Stimulated activated CD8-positive, alpha-beta memory T cell treated with anti-CD3 and anti-CD28 coated beads, Interleukin-4, amount 100 ng/mL, for 4 hours (primary cell): ENCODE measurements around the gene TMEM255B.
"Not testable (repeated sequence)": the region's sequence is repeated elsewhere in the genome, so short reads cannot be mapped to it uniquely, and the experiment has no call there.

Experiments used
- DNase-seq, 2 donors: peaks; one replicate each; pipeline ENCODE4 v3.0.0-alpha.2; 2020; ENCODE audit warnings: low read depth in 2 of 2, low spot score in 1 of 2

The TMEM255B gene

DNA sequence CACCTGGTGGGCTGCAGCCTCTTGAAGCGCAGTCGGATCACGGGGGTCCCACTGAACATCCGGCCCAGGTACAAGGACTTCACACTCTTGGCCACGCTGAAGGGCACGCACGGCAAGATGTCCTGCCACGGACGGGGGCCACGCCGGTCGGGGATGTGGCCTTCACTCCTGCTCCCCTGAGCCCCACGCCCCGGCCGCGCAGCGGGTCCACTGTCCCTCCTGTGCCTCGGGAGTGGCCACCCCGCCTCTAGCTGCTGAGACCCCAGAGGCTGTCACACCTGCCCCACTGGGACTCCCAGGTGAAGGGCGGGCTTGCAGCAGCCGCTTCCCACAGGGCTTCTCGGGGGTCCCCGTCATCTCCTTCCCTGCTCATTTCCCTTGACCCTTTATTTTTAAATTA lies 73.6 kb downstream of the TMEM255B start:
- no peak for DNase-seq

DNA sequence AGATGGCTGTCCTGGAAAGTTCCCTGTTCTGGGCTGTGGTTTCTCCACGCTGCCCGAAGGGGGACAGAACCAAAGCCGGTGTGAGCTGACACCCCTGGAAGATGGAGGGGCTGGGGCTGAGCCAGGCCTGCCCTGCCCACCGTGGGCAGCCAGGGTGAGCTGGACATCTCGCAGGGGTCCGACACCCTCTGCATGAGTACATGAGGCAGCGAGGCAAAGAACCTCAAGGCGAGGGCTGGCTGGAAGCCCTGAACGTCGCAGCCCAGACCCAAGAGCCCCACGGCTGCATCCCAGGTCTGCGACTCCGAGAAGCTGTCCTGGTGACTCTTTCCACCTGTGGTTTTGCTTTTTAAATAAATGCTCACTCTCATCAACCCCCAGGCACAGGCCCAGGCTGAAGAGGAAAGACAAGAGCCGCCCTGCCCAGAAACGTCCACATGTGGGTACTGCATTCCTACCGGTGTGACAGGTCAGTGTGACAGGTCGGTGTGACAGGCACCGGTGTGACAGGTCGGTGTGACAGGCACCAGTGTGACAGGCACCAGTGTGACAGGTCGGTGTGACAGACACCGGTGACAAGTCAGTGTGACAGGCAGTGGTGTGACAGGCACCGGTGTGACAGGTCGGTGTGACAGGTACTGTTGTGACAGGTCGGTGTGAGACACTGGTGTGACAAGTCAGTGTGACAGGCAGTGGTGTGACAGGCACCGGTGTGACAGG lies 74.2 kb downstream of the TMEM255B start:
- DNase-seq, result no peak

DNA sequence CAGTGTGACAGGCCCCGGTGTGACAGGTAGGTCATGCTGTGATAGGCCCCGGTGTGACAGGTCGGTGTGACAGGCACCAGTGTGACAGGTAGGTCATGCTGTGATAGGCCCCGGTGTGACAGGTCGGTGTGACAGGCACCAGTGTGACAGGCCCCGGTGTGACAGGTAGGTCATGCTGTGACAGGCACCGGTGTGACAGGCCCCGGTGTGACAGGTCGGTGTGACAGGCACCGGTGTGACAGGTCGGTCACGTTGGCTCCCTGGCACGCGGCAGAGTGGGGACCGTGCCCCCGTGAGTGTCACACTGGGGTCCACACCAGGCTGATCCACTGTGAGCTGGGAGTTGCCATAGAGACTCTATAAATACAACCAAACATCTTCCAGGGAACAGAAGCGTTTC lies 75.0 kb downstream of the TMEM255B start:
- not testable (repeated sequence) for DNase-seq

DNA sequence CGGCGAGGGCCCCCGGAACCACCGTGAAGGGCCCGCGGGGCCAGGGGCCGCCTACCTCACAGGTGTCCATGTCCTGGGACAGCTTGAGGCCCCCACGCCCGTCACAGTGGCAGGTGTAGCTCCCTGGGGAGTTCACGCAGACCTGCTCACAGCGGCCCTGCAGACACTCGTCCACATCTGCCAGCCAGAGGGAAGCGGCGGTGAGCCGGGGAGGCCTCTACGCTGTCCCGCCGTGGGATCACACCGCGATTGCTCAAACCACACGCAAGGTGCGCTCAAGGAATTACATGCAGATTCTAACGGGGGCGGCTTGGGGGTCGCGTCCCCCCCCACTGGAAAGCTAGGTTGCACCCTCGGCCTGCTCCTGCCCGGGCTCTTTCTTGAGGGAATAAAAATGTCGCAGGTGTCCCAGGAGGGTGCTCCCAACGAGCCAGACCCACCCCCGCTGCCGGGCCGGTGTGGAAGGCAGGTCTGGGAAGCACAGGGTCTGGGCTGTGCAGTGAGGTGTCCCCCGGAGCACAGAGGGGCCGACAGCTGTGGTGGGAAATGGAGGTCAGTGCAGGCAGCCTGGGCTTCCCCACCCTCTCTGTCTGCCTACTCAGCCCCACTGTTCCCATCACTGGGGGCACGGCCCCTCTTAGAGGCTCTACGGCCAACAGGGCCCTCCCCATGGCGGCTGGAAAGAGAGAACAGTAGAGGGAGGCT lies 75.6 kb downstream of the TMEM255B start:
- DNase-seq, result no peak

DNA sequence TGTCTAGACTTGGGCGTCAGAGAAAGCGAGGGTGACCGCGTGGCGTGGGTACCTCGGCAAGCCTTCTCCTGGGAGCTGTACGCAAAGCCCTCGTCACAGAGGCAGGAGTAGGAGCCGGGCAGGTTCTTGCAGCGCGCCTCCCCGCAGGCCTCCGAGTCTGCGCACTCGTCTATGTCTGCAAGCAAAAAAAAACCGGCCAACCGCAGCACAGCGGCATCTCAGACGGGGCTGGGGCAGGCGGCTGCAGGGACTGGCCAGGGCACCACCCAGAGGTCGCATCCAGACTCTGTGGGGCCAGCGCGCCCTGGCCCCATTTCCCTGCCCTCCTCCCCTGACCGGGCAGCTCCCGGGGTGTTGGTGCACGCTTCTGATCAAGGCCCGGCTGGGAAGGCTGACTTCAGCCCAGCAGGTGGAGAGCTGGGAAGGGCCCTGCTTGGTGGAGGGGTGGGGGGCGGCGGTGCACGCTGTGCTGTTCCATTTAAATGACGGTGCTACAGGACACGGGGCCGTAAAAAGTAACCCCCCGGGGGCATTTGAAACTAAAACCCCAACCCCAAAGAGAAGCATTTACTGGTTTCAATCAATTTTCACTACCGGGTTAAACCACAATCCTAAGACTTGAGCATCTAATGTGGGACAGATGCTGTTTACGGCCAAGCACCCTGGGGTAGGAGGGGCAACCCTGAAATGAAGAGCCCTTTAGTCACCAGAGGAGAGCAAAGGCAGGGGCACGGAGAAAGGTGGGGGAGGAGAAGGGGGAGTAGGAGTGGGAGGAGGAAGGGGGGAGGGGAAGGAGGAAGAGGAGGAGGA lies 76.6 kb downstream of the TMEM255B start:
- DNase-seq, result no peak

DNA sequence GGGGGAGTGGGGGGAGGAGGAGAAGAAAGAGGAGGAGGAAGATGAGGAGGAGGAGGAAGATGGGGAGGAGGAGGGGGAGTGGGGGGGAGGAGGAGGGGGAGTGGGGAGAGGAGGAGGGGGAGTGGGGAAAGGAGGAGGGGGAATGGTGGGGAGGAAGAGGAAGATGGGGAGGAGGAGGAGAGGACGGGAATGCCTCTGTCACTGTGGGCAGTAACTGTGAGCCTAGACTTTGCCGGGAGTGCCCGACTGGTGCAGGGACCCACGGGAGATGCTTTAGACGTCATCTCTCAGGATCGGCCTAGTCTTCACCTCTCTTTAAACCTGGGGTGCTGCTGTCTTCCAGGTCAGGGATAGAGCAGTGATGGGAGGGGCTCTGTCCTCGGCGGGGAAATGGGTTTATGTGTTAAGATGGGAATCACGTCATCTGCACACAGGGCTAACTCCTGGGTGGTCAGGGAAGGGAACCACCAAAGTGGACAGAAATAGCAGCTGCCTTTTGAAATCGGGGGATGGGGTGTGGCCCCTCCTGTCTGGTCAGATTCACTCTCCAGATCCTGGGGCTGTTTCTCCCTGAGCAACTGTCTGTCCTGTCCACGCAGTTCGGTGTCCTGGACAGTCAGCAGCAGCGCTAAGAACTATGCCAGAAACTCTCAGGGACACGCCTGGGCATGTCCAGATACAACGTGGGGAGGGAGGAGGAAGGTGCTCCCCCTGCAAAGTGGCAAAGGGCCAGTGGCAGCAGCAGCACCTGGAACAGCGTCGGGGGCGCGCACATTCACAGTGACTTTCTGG lies 77.9 kb downstream of the TMEM255B start:
- no peak for DNase-seq

DNA sequence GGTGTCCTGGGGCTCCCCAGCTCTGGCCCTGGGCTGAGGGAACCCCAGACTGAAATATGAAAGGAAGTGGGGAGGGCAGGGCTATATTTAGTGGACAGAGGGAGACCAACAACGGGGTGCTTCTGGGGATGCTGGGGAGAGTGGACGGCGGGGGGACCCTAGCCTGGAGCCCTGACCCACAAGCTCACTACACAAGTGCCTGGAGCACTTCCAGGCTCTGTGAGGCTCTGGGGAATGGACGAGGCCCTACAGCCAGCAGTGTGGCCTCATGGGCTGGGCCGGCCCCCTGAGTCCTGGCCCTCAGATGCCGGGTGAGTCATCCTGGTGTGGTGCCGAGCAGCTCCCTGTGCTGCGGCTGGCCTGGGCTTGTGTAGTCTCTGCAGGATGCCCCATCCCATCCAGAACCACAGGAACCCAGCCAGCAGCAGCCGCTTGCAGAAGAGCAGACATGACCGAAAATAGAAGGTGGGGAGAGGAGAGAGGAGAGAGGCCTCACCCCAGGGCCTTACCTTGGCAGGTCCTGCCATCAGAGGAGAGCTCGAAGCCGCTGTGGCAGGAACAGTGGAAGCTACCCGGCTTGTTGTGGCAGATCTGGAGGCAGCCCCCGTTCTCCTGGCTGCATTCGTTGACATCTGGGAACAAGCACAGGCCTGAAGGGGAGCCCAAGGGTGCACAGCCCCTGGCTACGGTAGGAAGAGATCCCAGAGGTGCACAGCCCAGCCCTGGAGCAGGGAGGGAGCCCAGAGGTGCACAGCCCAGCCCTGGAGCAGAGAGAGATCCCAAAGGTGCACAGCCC lies 78.7 kb downstream of the TMEM255B start:
- no peak for DNase-seq

DNA sequence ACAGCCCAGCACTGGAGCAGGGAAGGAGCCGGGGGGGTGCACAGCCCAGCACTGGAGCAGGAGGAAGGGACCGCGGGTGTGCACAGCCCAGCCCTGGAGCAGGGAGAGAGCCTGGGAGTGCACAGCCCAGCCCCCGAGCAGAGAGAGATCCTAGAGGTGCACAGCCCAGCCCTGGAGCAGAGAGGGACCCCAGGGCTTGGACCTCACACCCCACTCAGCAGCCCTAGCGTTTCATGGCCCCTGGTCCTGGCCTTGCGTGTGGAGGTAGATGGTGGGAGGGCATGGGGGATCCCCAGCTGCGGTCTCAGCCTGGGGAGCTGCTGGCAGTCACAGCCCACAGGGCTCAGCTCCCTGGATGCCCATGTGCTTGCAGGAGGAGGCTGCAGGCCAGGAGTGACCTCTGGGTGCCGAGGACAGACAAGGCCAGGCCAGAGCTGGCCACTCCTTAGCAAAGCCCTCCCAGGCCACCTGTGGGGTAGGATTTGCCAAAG lies 79.7 kb downstream of the TMEM255B start:
- DNase-seq, result no peak

DNA sequence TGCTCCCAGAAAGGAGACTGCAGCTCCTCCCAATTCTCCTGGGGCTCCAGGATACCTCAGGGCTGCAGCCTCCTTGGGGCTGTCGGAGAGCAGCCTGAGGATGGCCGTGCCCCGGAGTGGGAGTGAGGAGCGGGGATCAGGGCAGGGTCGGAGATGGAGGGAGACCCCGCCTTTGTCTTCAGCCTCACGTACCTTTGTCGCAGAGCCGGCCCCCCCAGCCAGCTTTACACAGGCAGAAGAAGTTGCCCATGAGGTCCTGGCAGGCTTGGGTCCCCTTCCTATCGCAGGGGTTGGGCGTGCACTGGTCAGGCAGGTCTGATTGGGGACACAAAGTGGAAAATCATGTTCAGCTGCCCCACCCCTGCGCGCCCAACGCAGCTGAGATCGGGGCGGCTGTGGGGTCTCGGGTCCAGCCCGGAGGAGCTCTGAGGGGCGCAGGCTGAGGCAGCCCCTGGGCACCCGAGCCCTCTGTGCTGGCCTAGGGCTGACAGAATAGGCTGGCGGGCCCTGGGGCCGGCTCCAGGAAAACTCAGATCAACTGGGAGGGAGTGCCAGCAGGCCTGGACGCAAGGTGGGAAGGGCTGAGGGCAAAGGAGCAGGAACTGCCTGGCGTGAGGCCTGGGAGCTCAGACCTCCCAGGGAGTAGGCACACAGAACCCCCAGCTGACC lies 80.6 kb downstream of the TMEM255B start:
- DNase-seq, result no peak

DNA sequence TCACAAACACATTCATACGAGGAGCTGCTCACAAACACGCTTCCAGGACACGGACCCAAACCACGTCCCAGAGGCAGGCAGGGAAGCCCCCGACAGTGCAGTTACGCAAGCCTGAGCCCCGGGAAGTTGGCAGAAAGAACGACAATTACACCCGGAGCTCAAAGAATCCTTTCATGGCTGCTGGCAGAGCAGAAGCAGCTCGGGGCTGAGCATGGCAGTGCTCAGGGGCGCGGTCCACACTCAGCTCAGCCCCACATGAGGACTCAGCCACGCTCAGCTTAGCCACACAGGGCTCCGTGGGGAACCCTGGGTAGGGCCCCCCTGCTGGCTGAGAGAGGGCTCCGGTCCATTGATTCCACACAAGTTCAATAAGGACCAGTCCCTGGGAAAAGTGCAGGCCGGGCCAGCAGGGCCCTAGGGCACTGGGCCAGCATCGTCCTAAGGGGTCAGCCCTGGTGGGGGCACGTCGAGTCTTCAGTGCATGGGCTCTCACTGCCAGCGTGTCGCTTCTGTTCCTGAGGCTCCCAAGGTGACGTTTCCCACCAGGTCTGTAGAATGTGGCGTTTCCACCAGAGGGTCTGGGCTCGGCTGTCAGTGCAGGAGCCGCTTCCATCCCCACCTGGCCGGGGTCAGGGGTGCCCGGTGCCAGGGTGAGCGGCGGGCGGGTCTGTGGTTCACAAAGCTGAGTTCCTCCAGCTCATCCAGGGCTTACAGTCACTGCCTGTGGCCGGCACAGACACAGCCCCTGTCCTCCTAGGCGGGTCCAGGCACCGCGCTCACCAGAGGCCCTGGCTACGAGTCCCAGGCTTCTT lies 81.7 kb downstream of the TMEM255B start:
- no peak for DNase-seq

DNA sequence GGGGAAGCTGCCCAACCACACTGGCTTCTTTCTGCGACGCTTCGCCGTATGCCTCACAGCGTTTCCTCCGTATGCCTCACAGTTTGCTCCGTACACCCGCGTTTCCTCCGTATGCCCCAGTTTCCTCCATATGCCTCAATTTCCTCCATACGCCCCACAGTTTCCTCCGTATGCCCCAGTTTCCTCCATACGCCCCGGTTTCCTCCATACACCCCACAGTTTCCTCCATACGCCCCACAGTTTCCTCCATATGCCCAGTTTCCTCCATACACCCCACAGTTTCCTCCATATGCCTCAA lies 82.3 kb downstream of the TMEM255B start:
- DNase-seq, result no peak

DNA sequence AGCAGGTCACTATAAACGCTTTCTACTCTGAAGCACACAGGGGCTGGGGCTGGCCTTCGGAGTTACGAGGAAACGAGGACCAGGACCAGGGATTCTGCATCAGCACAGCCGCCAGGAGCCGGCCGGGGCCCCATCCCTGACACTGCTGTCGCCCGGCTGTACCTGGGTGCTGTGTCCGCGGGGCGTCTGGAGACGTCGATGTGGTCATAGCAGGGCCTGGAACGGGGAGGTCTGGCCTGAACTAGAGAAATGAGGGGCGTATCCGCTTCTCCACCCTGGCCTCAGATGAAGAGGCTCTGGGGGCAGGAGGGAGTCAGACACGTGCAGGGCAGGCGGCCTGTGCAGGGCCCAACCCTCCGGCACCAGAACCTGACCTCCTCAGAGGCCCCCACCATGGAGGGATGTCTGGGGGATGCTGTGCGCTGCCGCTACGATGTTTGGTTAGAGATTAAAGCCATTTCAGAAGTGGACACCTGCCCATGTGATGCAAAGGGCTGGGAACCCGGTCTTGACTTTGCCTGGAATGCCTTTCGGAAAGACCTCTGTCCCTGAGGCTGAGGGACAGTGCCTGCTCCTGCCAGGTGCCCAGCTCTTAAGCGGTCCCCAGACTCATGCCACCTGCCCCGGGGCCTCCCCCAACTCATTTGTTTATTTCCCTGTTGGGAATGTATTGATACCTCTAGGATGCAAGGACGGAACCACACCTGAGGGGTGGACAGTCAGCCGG lies 83.5 kb downstream of the TMEM255B start:
- no peak for DNase-seq

DNA sequence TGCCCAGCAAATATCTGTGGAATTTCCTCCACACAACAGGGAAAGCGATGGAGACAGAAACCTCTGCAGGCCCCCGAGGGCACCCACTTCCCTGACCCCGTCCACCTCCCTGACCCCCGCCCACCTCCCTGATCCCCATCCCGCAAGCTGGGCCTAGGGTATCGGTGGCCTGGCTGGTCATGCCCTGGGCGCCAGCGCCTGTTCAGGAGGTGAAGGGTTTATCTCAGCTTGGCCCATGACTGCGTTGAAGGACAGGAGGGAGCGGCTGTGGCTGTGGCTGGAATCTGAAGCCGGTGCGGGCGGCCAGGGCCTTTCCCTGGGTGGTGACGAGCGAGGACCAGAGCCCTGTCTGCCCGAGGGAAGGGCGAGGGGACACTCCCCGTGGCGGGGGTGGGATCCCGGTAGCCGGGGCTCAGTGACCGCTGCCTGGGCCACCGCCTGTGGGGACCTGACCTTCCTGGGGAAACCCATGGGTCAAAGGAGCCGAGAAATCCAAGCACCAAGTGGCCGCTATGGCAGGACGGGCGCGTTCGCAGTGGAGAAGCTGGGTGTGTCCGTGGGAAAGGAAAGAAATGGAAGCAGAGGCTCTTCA lies 84.1 kb downstream of the TMEM255B start:
- no peak for DNase-seq

DNA sequence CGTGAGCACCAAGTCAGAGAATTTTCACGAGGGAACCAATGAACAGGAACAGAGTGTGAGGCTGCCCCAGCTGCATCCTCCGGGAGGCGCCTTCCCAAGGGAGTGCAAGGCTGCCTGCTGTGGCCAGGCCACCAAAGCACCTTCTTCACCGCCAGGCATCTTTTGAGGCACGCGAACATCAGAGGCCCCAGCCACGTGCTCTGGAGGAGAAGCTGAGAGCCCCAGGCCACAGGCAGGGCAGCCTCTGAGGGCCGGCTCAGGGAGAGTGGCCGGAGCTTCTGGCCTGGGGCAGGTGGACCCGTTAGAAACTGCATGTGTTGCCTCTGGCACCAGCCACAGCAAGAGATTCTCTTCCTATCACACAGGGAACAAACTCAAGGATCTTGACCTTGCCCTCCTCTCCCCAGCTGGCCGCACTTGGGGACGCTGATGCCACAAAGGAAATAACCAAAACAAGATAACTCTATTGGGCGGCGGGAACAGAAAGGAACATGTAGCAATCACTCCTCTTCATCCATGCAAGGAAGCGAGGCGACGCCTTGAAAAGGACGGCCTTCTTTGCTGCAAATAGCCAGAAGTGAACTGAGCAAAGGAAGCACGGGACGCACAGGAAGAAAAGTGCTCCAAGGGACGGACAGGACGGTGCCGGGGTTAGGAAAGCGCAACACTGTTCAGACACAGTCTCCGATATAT lies 85.0 kb downstream of the TMEM255B start:
- DNase-seq, result no peak

DNA sequence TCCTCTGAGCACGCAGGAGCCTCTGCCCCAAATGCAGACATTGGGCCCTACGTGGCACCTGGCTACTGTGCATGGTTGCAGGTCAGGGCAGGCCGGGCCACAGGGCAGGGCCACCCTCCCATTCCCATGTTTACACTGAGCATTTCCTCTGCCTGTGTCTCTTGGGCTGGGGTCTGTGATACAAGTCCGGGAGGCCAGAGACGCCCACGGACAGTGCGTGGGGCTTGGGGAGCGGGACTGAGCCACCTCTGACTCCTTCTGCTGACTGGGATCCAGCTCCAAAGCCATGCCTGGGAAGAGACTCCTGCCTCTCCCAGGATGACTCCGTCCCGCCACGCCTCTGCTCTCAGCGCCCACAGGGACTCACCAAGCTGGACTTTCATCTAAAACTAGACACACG lies 86.0 kb downstream of the TMEM255B start:
- DNase-seq, result no peak

DNA sequence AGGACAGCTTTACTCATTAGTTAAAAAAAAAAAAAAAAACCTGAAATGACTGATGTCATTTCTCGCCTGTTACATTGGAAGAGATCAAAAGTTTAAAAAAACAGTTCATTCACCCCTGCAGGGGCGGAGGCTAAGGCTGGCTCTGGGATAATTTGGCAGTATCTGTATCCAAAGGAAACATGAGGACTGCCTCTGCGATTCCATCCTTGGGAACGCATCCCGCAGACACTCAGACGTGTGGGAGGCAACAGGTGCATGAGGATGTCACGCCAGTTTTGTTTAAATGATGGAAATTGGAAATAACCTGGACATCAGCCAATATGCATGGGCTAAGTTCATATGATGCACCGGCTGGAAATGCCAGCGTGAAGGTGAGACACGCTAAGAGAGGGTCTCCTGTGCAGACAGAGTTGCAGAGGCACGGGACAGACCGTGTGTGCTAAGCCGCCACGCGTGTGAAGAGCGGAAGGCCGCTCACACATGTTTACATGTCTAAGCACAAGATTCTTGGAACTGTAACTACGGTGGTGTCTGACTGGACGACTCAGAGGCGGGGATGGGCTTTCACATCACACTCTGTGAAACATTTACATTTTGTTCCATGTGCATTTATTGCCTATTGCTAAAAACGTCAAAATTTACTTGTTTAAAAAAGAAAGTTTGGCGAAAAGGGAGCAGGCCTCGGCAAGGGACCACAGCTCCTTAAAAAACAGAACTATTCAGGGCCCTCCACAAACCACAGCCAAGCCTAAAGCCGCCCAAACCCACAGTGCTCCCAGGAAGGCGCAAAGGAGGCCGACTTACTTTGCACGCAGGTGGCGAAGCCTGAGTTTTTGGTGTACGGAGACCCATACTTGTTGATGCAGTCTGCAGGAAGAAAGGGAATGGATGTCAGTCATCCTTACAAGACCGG lies 87.0 kb downstream of the TMEM255B start:
- DNase-seq, result no peak
